HG03520 (cell line): ENCODE data around the gene LRP5.
"Not testable (repeated sequence)": the region's sequence is repeated elsewhere in the genome, so short reads cannot be mapped to it uniquely, and the experiment has no call there.

Experiments used
- ATAC-seq: cut with Tn5 transposase; IDR thresholded peaks from one replicate; pipeline ENCODE4 v1.9.1; 2021; ENCODE audit warnings: mild to moderate bottlenecking, moderate library complexity; ENCODE audit not compliant: unreplicated experiment

Gene LRP5

GRCh38 chr11:68438658-68439259, 126.4 kb downstream of the LRP5 start:
- ATAC-seq, result no peak

- ATAC-seq, result no peak
Observed at GRCh38 chr11:68439355-68440065, 127.1 kb downstream of the LRP5 start.

GRCh38 chr11:68440224-68440623, 127.8 kb downstream of the LRP5 start:
- no peak for ATAC-seq

GRCh38 chr11:68441466-68442230, 129.3 kb downstream of the LRP5 start:
- no peak for ATAC-seq

- no peak for ATAC-seq
Observed at GRCh38 chr11:68442433-68442832, 130.0 kb downstream of the LRP5 start.

- ATAC-seq, result no peak
Observed at GRCh38 chr11:68444566-68444965, 132.2 kb downstream of the LRP5 start.

GRCh38 chr11:68445531-68446035, 133.2 kb downstream of the LRP5 start:
- ATAC-seq, result no peak

GRCh38 chr11:68446046-68446725, 133.8 kb downstream of the LRP5 start:
- ATAC-seq, result no peak

GRCh38 chr11:68447015-68447801, 134.8 kb downstream of the LRP5 start:
- ATAC-seq, result no peak

GRCh38 chr11:68447914-68448313, 135.5 kb downstream of the LRP5 start:
- ATAC-seq, result not testable (repeated sequence)

GRCh38 chr11:68448604-68449011, 136.2 kb downstream of the LRP5 start:
- no peak for ATAC-seq

GRCh38 chr11:68449951-68450350, 137.6 kb downstream of the LRP5 start:
- no peak for ATAC-seq

- no peak for ATAC-seq
Observed at GRCh38 chr11:68450711-68451110, 138.3 kb downstream of the LRP5 start.

GRCh38 chr11:68454767-68455166, 142.4 kb downstream of the LRP5 start:
- ATAC-seq, result no peak

- no peak for ATAC-seq
Observed at GRCh38 chr11:68455485-68455884, 143.1 kb downstream of the LRP5 start.

GRCh38 chr11:68457216-68457897, 145.0 kb downstream of the LRP5 start:
- no peak for ATAC-seq

- ATAC-seq, result no peak
Observed at GRCh38 chr11:68457898-68458249, 145.5 kb downstream of the LRP5 start.

GRCh38 chr11:68458340-68458739, 145.9 kb downstream of the LRP5 start:
- ATAC-seq, result not testable (repeated sequence)

- ATAC-seq, result peak; percentile 84
Observed at GRCh38 chr11:68459886-68460740, 147.7 kb downstream of the LRP5 start.
